ENCODE measurements around the gene COQ5. TPM values are rescaled to one million over a fixed set of nuclear protein-coding genes. Genes with fewer than 3 reads are reported as not detected.
A peak's percentile ranks its signal among the peaks of the same experiment; 100 is the strongest.

COQ5 gene
- total RNA-seq, 5 donors from 2014 or later (not counting 1 experiment from before 2014, with no cell fraction given): 11.3 to 23.4 (median 21.5) TPM

DNA sequence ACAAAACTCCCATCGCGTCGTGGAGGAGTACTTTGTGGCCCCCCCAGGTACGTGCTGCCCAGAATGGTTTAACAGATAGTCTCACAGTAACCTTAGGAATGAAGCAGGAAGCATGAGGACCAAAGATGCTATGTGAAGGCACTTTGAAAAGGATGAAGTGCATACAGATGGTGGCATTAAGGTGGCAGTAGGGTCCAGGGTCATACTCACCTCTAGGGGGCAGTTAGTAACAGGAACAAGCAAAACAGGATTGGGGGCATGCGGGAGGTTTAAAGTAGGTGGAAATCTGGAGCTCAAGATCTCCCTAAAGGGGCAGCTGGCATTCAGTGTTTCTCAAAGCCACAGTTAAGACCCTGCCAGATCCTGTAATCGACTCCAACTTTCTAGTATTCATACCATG lies 71.8 kb downstream of the COQ5 start:
- no peaks in the 10 kb centered on the region for H3K9me3 Mint-ChIP-seq
- peaks cover 0 to 7% (median 1%) of the 10 kb centered on the region in 3 donors for H3K4me1 Mint-ChIP-seq
- Histone ChIP-seq H3K9me3 (no peaks in the 10 kb centered on the region), H3K27ac (ENCODE audit: low read length) (no peak overlapping the region), H3K4me1 (ENCODE audit: control insufficient read depth in 1 of 2, extremely low read depth in 1 of 2, insufficient read depth in 2 of 2, low read length in 2 of 2) (peaks cover 0 to 2% of the 10 kb centered on the region in 2 experiments), H3K27me3 (replicated peaks in 1 of 2; ENCODE audit: control insufficient read depth in 2 of 2, extremely low read depth in 1 of 2, insufficient read depth in 2 of 2, low read length in 1 of 2) (no peaks in the 10 kb centered on the region), H3K4me3 (ENCODE audit: control insufficient read depth in 1 of 2, extremely low read depth in 1 of 2, low read length in 1 of 2) (no peak overlapping the region), H3K36me3 (ENCODE audit: control insufficient read depth in 2 of 2, extremely low read depth in 1 of 2, insufficient read depth in 1 of 2, low read length in 1 of 2) (peaks cover 6 to 71% of the 10 kb centered on the region in 2 donors)
- H3K4me3 Mint-ChIP-seq: no peak overlapping the region
- ChIA-PET CTCF (no interaction called here), POLR2A (no interaction called here)
- WGBS (ENCODE audit: insufficient coverage): 100% methylated on average over 1 of the region's 6 CpGs
- peaks cover 34% of the 10 kb centered on the region for H3K36me3 Mint-ChIP-seq
- H3K27ac Mint-ChIP-seq: no peak overlapping the region
- no peak for ATAC-seq (replicated peaks in 1 of 4)
- peak in 1 of 35 experiments; percentile 29 for DNase-seq
- no peaks in the 10 kb centered on the region for H3K27me3 Mint-ChIP-seq

DNA sequence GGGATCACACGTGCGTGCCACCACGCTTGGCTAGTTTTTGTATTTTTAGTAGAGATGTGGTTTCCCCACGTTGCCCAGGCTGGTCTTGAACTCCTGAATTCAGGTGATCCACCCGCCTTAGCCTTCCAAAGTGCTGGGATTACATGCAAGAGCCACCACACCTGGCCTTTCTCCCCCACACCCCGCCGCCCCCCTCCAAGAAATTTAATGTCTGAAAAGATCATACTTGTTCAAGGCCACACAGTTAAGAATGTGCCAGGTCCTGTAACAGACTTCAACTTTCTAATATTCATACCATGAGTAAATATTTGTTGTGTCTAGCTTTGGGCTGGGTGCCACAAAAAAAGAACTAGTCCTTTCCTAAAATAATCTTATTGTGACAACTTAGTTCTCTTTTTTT lies 73.7 kb downstream of the COQ5 start:
- H3K36me3 Mint-ChIP-seq: peaks cover 26% of the 10 kb centered on the region
- H3K4me1 Mint-ChIP-seq: peaks cover 0 to 9% (median 1%) of the 10 kb centered on the region in 3 donors
- WGBS (ENCODE audit: insufficient coverage): 100% methylated on average over 1 of the region's 7 CpGs
- H3K9me3 ChIP-seq: no peaks in the 10 kb centered on the region
- ChIA-PET CTCF (interaction anchor here in 1 of 2 donors (1.5 kb wide), 1 partner anchor 12 kb away, joined by 7 read pairs; no protein-coding TSS in a partner anchor), POLR2A (no interaction called here)
- DNase-seq: no peak
- no peak for ATAC-seq (replicated peaks in 1 of 4)
- H3K27me3 ChIP-seq (replicated peaks in 1 of 2; ENCODE audit: control insufficient read depth in 2 of 2, extremely low read depth in 1 of 2, insufficient read depth in 2 of 2, low read length in 1 of 2): no peaks in the 10 kb centered on the region
- H3K4me3 ChIP-seq (ENCODE audit: control insufficient read depth in 1 of 2, extremely low read depth in 1 of 2, low read length in 1 of 2): no peak overlapping the region
- no peaks in the 10 kb centered on the region for H3K27me3 Mint-ChIP-seq
- H3K9me3 Mint-ChIP-seq: no peaks in the 10 kb centered on the region
- H3K27ac Mint-ChIP-seq: no peak overlapping the region
- H3K27ac ChIP-seq (ENCODE audit: low read length): no peak overlapping the region
- H3K36me3 ChIP-seq (ENCODE audit: control insufficient read depth in 2 of 2, extremely low read depth in 1 of 2, insufficient read depth in 1 of 2, low read length in 1 of 2): peaks cover 0 to 57% of the 10 kb centered on the region in 2 donors
- no peak overlapping the region for H3K4me3 Mint-ChIP-seq
- peaks cover 0 to 2% of the 10 kb centered on the region in 2 experiments for H3K4me1 ChIP-seq (ENCODE audit: control insufficient read depth in 1 of 2, extremely low read depth in 1 of 2, insufficient read depth in 2 of 2, low read length in 2 of 2)

DNA sequence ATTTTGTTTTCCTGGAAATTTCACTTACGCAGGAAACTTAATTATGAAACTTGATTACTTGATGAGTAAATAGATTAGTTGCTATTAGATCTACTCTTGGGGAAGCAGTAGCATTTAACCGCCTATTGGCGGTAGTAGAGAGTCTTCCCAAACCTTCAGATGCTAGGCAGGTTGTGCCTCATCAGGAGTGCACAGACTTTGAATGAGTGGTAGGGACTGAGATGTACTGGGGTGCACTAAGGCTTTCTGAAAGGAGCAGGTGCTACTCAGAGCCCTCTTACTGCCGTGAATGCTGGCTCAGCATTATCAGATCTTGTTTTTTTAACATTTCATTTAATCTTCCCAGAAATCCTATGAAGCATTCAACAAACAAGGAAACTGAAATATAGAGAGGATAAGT lies 75.0 kb downstream of the COQ5 start:
- POLR2A ChIA-PET: no interaction called here
- H3K4me1 Mint-ChIP-seq: peaks cover 4 to 14% (median 10%) of the 10 kb centered on the region in 3 donors
- Histone ChIP-seq H3K36me3 (ENCODE audit: control insufficient read depth in 2 of 2, extremely low read depth in 1 of 2, insufficient read depth in 1 of 2, low read length in 1 of 2) (peaks cover 0 to 50% of the 10 kb centered on the region in 2 donors), H3K27me3 (replicated peaks in 1 of 2; ENCODE audit: control insufficient read depth in 2 of 2, extremely low read depth in 1 of 2, insufficient read depth in 2 of 2, low read length in 1 of 2) (no peaks in the 10 kb centered on the region), H3K4me3 (ENCODE audit: control insufficient read depth in 1 of 2, extremely low read depth in 1 of 2, low read length in 1 of 2) (no peak overlapping the region), H3K4me1 (ENCODE audit: control insufficient read depth in 1 of 2, extremely low read depth in 1 of 2, insufficient read depth in 2 of 2, low read length in 2 of 2) (peaks cover 2 to 3% of the 10 kb centered on the region in 2 experiments), H3K9me3 (no peaks in the 10 kb centered on the region), H3K27ac (ENCODE audit: low read length) (no peak overlapping the region)
- peaks cover 16% of the 10 kb centered on the region for H3K36me3 Mint-ChIP-seq
- ATAC-seq (replicated peaks in 1 of 4) (peak; percentile 81 to 88 (median 82)), DNase-seq (peak in 4 of 35 experiments; percentile 10 to 58 (median 21))
- H3K27me3 Mint-ChIP-seq: no peaks in the 10 kb centered on the region
- CTCF ChIA-PET: interaction anchor here (0.9 to 1.6 kb wide), 4 partner anchors 9 to 43 kb away, joined by 3 to 5 read pairs (median 4); partner anchors contain the start of gene DYNLL1 (in 1 of the 2)
- peak overlapping the region in 1 of 2 donors; percentile 75 for H3K27ac Mint-ChIP-seq
- H3K4me3 Mint-ChIP-seq: no peak overlapping the region
- no CpG with 5 or more reads among the region's 4 CpGs for WGBS (ENCODE audit: insufficient coverage)
- no peaks in the 10 kb centered on the region for H3K9me3 Mint-ChIP-seq

Other genes with a start within 250 kb of the COQ5 start
- gene RNU4-2, start 237.3 kb downstream of the COQ5 start, total RNA-seq: over 10,000 TPM; 10,465 to 16,097 (median 12,527) TPM
- gene RNU4-1, start 235.9 kb downstream of the COQ5 start, total RNA-seq: 1,000 to 10,000 TPM; 1,482 to 2,823 (median 1,909) TPM
- 1 to 10 TPM in 4 of 5 donors, under 1 TPM in 1; 0.73 to 5.7 (median 4.1) TPM for gene SIRT4, start 226.8 kb downstream of the COQ5 start, total RNA-seq
- gene PLA2G1B, start 201.4 kb downstream of the COQ5 start, total RNA-seq: 1 to 10 TPM in 3 of 5 donors, not detected in 2; 1.6 to 2.9 (median 1.8) TPM
- gene MSI1, start 160.0 kb downstream of the COQ5 start, total RNA-seq: under 1 TPM in 1 of 5 donors, not detected in 4; 0.15 TPM
- gene COX6A1, start 91.0 kb downstream of the COQ5 start, total RNA-seq: 100 to 1,000 TPM; 128 to 171 (median 163) TPM
- gene TRIAP1, start 82.8 kb downstream of the COQ5 start, total RNA-seq: 10 to 100 TPM; 15.9 to 24.0 (median 21.5) TPM
- gene GATC, start 82.7 kb downstream of the COQ5 start, total RNA-seq: 10 to 100 TPM; 15.9 to 47.2 (median 30.3) TPM
- 100 to 1,000 TPM; 134 to 149 (median 135) TPM for gene SRSF9, start 59.4 kb downstream of the COQ5 start, total RNA-seq
- gene DYNLL1, start 33.0 kb downstream of the COQ5 start, total RNA-seq: 10 to 100 TPM; 47.2 to 90.1 (median 75.5) TPM
- gene RNF10, start 5.2 kb upstream of the COQ5 start, total RNA-seq: 100 to 1,000 TPM; 204 to 348 (median 222) TPM
- 10 to 100 TPM; 40.6 to 69.0 (median 63.1) TPM for gene POP5, start 52.2 kb upstream of the COQ5 start, total RNA-seq
- not detected for gene CABP1, start 111.5 kb upstream of the COQ5 start, total RNA-seq
- gene MLEC, start 158.0 kb upstream of the COQ5 start, total RNA-seq: 10 to 100 TPM; 26.3 to 61.3 (median 55.3) TPM
- 10 to 100 TPM; 14.3 to 26.1 (median 22.6) TPM for gene UNC119B, start 181.3 kb upstream of the COQ5 start, total RNA-seq
- gene ACADS, start 196.7 kb upstream of the COQ5 start, total RNA-seq: 10 to 100 TPM in 4 of 5 donors, 1 to 10 TPM in 1; 7.5 to 22.5 (median 20.4) TPM